Body of pancreas (tissue), 4 donors: Measurements from ENCODE around the gene ALX3. TPM values are rescaled to one million over a fixed set of nuclear protein-coding genes. Genes with fewer than 3 reads are reported as not detected.
A peak's percentile ranks its signal among the peaks of the same experiment; 100 is the strongest.

Experiments
- ATAC-seq: fragments of 150-250 bp; one replicate; pipeline ENCODE4 v1.9.1; 2016
- DNase-seq, 4 donors: peaks; one replicate each; pipeline ENCODE4 v3.0.0-alpha.2; 2019
- H3K27ac ChIP-seq, 4 donors: fragments of 200-600 bp; sonication (generic); 1 replicate in 3 of 4; 2 replicates in 1 of 4; pipeline versions ENCODE4 v1.5.1 to v1.6.1; 2016 to 2019; ENCODE audit warnings: mild to moderate bottlenecking in 1 of 4, mixed read lengths in 1 of 4, moderate library complexity in 1 of 4
- H3K27me3 ChIP-seq, 2 donors: fragments of 200-600 bp; sonication (generic); one replicate each; pipeline ENCODE4 v1.6.0; 2016; ENCODE audit warnings: mild to moderate bottlenecking in 1 of 2
- H3K36me3 ChIP-seq, 2 donors: fragments of 200-600 bp; sonication (generic); replicated peaks in 1 of 2; 2 replicates each; pipeline ENCODE4 v1.5.1; 2016; ENCODE audit warnings: low read depth in 2 of 2; ENCODE audit not compliant: insufficient read depth in 1 of 2
- H3K4me1 ChIP-seq: fragments of 200-600 bp; sonication (generic); one replicate; pipeline ENCODE4 v1.6.0; 2016
- H3K4me3 ChIP-seq, 2 donors: fragments of 200-600 bp; sonication (generic); 1 replicate in 1 of 2; 2 replicates in 1 of 2; pipeline ENCODE4 v1.5.1; 2016 to 2019
- H3K9me3 ChIP-seq, 3 donors: fragments of 200-600 bp; sonication (generic); 1 replicate in 2 of 3; 2 replicates in 1 of 3; pipeline ENCODE4 v1.5.1; 2016
- CTCF ChIP-seq, 7 experiments: fragments of 450-650 bp in 4 of 7; fragments of 200-600 bp in 3 of 7; sonication (generic) in 3 of 7; IDR thresholded peaks; one replicate each; pipeline ENCODE4 v1.5.1; 2016 to 2019; ENCODE audit warnings: antibody characterized with exemption in 7 of 7
- POLR2A ChIP-seq, 3 donors: fragments of 450-650 bp; IDR thresholded peaks; one replicate each; pipeline ENCODE4 v1.6.1; 2016; ENCODE audit warnings: antibody characterized with exemption in 3 of 3, mild to moderate bottlenecking in 2 of 3
- WGBS, 2 donors: methylation state at CpG; one replicate each; pipeline ENCODE4 v1.1.5; 2017; 5-methylcytosine and 5-hydroxymethylcytosine counted together
- intact Hi-C: fragments of 100-400 bp; cut with DNase I; formaldehyde crosslinking; loops from one replicate; pipeline ENCODE4 v1.15.1; 2023
- total RNA-seq, 2 donors: library from RNA; depleted of rRNA; stranded (reverse); fragments of >200 nt; gene quantifications; one replicate each; pipeline ENCODE4 v1.1.0, GENCODE V29; 2016

The ALX3 gene
- total RNA-seq, 2 donors from 2014 or later = not detected

DNA sequence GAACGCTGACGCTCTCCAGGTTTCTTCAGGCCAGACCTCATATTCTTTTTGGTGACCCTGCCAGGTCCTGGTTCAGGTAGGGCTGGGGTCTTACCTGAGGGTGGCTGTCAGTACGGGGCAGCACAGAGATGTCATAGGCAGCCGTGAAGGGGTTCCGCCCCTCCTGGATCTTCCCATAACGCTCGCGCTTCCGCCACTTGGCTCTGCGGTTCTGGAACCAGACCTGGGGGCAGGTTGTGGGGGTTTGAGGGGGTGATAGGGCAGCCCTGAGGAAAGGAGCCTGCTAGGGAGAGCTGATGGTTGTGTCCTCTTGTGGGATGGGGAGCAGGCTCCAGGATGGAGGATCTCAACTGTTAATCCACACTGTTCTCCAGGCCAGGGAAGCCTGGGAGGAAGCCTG, 9.1 kb downstream of the ALX3 start:
- DNase-seq = no peak
- H3K9me3 ChIP-seq = no peaks in the 10 kb centered on the region
- ATAC-seq = no peak
- intact Hi-C loops = no loop called here
- H3K4me1 ChIP-seq = no peaks in the 10 kb centered on the region
- H3K27me3 ChIP-seq = no peaks in the 10 kb centered on the region
- 94 to 97% methylated on average over 10 of the region's 10 CpGs for WGBS, 2 donors
- TF ChIP-seq POLR2A (IDR thresholded peaks at IDR 0.05) (no peak), CTCF (IDR thresholded peaks at IDR 0.05) (no peak)
- H3K4me3 ChIP-seq = no peak overlapping the region
- H3K36me3 ChIP-seq = peaks cover 0 to 9% of the 10 kb centered on the region in 2 donors
- no peak overlapping the region for H3K27ac ChIP-seq

- Histone ChIP-seq H3K27me3 (no peaks in the 10 kb centered on the region), H3K27ac (no peak overlapping the region), H3K36me3 (peaks cover 2 to 11% of the 10 kb centered on the region in 2 donors), H3K4me1 (no peaks in the 10 kb centered on the region), H3K4me3 (no peak overlapping the region), H3K9me3 (no peaks in the 10 kb centered on the region)
- no peak for DNase-seq
- no peak for TF ChIP-seq CTCF (IDR thresholded peaks at IDR 0.05)
- TF ChIP-seq POLR2A (IDR thresholded peaks at IDR 0.05) = no peak
- WGBS, 2 donors = 85 to 94% methylated on average over 7 of the region's 7 CpGs
- no peak for ATAC-seq
- intact Hi-C loops = no loop called here
Observed at GRCh38 chr1:110060662-110061060, 9.8 kb downstream of the ALX3 start.

DNA sequence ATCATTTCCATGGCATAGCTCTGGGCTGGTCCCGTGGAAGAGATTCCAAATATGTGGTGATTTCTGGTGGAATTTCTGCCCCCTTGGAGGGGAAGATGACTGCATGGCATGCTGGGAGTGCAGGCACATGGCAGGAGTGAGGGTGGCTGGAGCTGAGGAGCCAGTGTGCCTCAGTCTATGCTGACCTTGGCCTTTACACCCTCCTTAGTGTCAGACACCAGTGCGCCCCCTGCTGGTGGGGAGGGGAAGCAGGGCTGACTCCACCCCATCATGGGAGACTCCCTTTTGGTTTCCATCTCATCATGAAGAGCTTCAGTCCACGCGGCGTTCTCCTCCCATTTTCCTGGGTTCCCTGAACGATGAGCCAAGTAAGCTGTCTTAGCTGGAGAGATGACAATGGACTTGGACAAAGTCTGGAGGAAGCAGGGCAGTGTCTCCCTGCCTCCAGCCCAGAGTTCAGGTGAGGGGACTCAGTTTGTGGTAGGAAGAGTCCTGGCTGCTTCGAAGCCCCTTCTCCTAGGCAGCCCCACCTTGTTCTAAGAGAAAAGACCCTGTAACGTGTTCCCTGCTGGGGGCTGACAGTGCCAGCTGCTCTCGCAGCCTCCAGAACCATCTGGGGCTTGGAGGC, 10.3 kb downstream of the ALX3 start:
- H3K36me3 ChIP-seq = peaks cover 3 to 11% of the 10 kb centered on the region in 2 donors
- H3K27me3 ChIP-seq = no peaks in the 10 kb centered on the region
- ATAC-seq (no peak), DNase-seq (peak in 2 of 4 donors; percentile 38 to 41)
- no peak overlapping the region for H3K4me3 ChIP-seq
- WGBS, 2 donors = 87 to 88% methylated on average over 9 of the region's 9 CpGs
- intact Hi-C loops = no loop called here
- H3K4me1 ChIP-seq = no peaks in the 10 kb centered on the region
- no peaks in the 10 kb centered on the region for H3K9me3 ChIP-seq
- TF ChIP-seq POLR2A (IDR thresholded peaks at IDR 0.05) (no peak), CTCF (IDR thresholded peaks at IDR 0.05) (peak in 5 of 7 experiments; percentile 27 to 44 (median 38))
- H3K27ac ChIP-seq = no peak overlapping the region

- ATAC-seq = no peak
- Histone ChIP-seq H3K9me3 (no peaks in the 10 kb centered on the region), H3K36me3 (peaks cover 3 to 16% of the 10 kb centered on the region in 2 donors), H3K27ac (no peak overlapping the region), H3K4me3 (no peak overlapping the region), H3K27me3 (no peaks in the 10 kb centered on the region), H3K4me1 (no peaks in the 10 kb centered on the region)
- TF ChIP-seq CTCF (IDR thresholded peaks at IDR 0.05) (no peak), POLR2A (IDR thresholded peaks at IDR 0.05) (no peak)
- no peak for DNase-seq
- WGBS, 2 donors = 86 to 99% methylated on average over 6 of the region's 6 CpGs
- intact Hi-C loops = no loop called here
Observed at GRCh38 chr1:110059133-110059863, 11.2 kb downstream of the ALX3 start.
